AG10803 (cell line): ENCODE measurements around the gene IGF2.

ENCODE experiments used
- DNase-seq: peaks from one replicate; pipeline ENCODE4 v3.0.0; 2010; ENCODE audit warnings: low read depth
- H3K4me3 ChIP-seq: 2 replicates; pipeline ENCODE4 v1.5.1; 2011; ENCODE audit warnings: mild to moderate bottlenecking, low read length, control low read depth
- CTCF ChIP-seq: conservative IDR thresholded peaks from 2 replicates; pipeline ENCODE4 v1.5.1; 2011; ENCODE audit warnings: mild to moderate bottlenecking, low read length, control low read depth, inconsistent platforms

Gene IGF2

GRCh38 chr11:2113776-2114175 is 25.4 kb downstream of the IGF2 start:
- no peak for TF ChIP-seq CTCF
- no peak overlapping the region for H3K4me3 ChIP-seq
- no peak for DNase-seq

GRCh38 chr11:2110521-2110920 is 28.7 kb downstream of the IGF2 start:
- no peak for TF ChIP-seq CTCF
- DNase-seq: no peak
- no peak overlapping the region for H3K4me3 ChIP-seq

GRCh38 chr11:2109541-2110019 is 29.6 kb downstream of the IGF2 start:
- H3K4me3 ChIP-seq: no peak overlapping the region
- no peak for TF ChIP-seq CTCF
- no peak for DNase-seq

GRCh38 chr11:2108675-2109491 is 30.3 kb downstream of the IGF2 start:
- no peak overlapping the region for H3K4me3 ChIP-seq
- no peak for TF ChIP-seq CTCF
- DNase-seq: no peak

- no peak overlapping the region for H3K4me3 ChIP-seq
- no peak for DNase-seq
- TF ChIP-seq CTCF: no peak
Measured at GRCh38 chr11:2107941-2108630, 31.1 kb downstream of the IGF2 start.

GRCh38 chr11:2107521-2107920 is 31.7 kb downstream of the IGF2 start:
- H3K4me3 ChIP-seq: no peak overlapping the region
- no peak for DNase-seq
- TF ChIP-seq CTCF: no peak

- no peak overlapping the region for H3K4me3 ChIP-seq
- no peak for TF ChIP-seq CTCF
Measured at GRCh38 chr11:2106583-2107209, 32.5 kb downstream of the IGF2 start.

More at GRCh38 chr11:2106583-2107209, 32.5 kb downstream of the IGF2 start:
- no peak for DNase-seq
